ENCODE results near the gene SLC4A9.

Gene SLC4A9

GRCh38 chr5:140372971-140373487 is 13.0 kb downstream of the SLC4A9 start:
- H3K4me3 ChIP-seq (ENCODE audit: low read depth, low read length): no peak overlapping the region
- TF ChIP-seq CTCF (IDR thresholded peaks at IDR 0.05; ENCODE audit: low read depth, low read length, missing control alignments): peak; percentile 91
- in situ Hi-C loops (cut with HindIII; ENCODE audit: low sequenced_read_pairs): no loop called here
- peak; percentile 57 for DNase-seq (ENCODE audit: low read depth)

GRCh38 chr5:140381351-140381750 is 21.4 kb downstream of the SLC4A9 start:
- in situ Hi-C loops (cut with HindIII; ENCODE audit: low sequenced_read_pairs): no loop called here
- TF ChIP-seq CTCF (IDR thresholded peaks at IDR 0.05; ENCODE audit: low read depth, low read length, missing control alignments): no peak
- H3K4me3 ChIP-seq (ENCODE audit: low read depth, low read length): no peak overlapping the region
- no peak for DNase-seq (ENCODE audit: low read depth)

GRCh38 chr5:140381972-140382371 is 22.0 kb downstream of the SLC4A9 start:
- no peak for TF ChIP-seq CTCF (IDR thresholded peaks at IDR 0.05; ENCODE audit: low read depth, low read length, missing control alignments)
- DNase-seq (ENCODE audit: low read depth): no peak
- in situ Hi-C loops (cut with HindIII; ENCODE audit: low sequenced_read_pairs): no loop called here
- H3K4me3 ChIP-seq (ENCODE audit: low read depth, low read length): no peak overlapping the region

GRCh38 chr5:140382866-140383265 is 22.9 kb downstream of the SLC4A9 start:
- no peak for TF ChIP-seq CTCF (IDR thresholded peaks at IDR 0.05; ENCODE audit: low read depth, low read length, missing control alignments)
- H3K4me3 ChIP-seq (ENCODE audit: low read depth, low read length): no peak overlapping the region
- DNase-seq (ENCODE audit: low read depth): no peak
- in situ Hi-C loops (cut with HindIII; ENCODE audit: low sequenced_read_pairs): no loop called here

GRCh38 chr5:140383300-140383699 is 23.3 kb downstream of the SLC4A9 start:
- no peak overlapping the region for H3K4me3 ChIP-seq (ENCODE audit: low read depth, low read length)
- in situ Hi-C loops (cut with HindIII; ENCODE audit: low sequenced_read_pairs): no loop called here
- TF ChIP-seq CTCF (IDR thresholded peaks at IDR 0.05; ENCODE audit: low read depth, low read length, missing control alignments): no peak
- DNase-seq (ENCODE audit: low read depth): no peak

- in situ Hi-C loops (cut with HindIII; ENCODE audit: low sequenced_read_pairs): no loop called here
- no peak overlapping the region for H3K4me3 ChIP-seq (ENCODE audit: low read depth, low read length)
- DNase-seq (ENCODE audit: low read depth): no peak
- TF ChIP-seq CTCF (IDR thresholded peaks at IDR 0.05; ENCODE audit: low read depth, low read length, missing control alignments): no peak
Observed at GRCh38 chr5:140388052-140388451, 28.1 kb downstream of the SLC4A9 start.

- no peak for DNase-seq (ENCODE audit: low read depth)
- H3K4me3 ChIP-seq (ENCODE audit: low read depth, low read length): no peak overlapping the region
- in situ Hi-C loops (cut with HindIII; ENCODE audit: low sequenced_read_pairs): no loop called here
- TF ChIP-seq CTCF (IDR thresholded peaks at IDR 0.05; ENCODE audit: low read depth, low read length, missing control alignments): no peak
Observed at GRCh38 chr5:140391312-140391711, 31.3 kb downstream of the SLC4A9 start.

Measured in astrocyte of the cerebellum (primary cell).